SU-DHL-6 (cell line): ENCODE results near the gene UGT1A6.

Experiments
- EZH2phosphoT487 ChIP-seq: fragments of 200-600 bp; sonication (generic), shearing (Covaris generic); conservative IDR thresholded peaks from 2 replicates; pipeline ENCODE4 v1.6.1; 2018; ENCODE audit warnings: mild to moderate bottlenecking, antibody characterized with exemption, low read length, moderate library complexity, mixed read lengths
- TF ChIP-seq, protein P1 (sequence below): fragments of 200-600 bp; sonication (generic); IDR thresholded peaks from one replicate; pipeline ENCODE4 v1.5.1; 2017; ENCODE audit warnings: antibody characterized with exemption, mild to moderate bottlenecking, low read length, moderate library complexity; ENCODE audit not compliant: insufficient read depth, poor library complexity, severe bottlenecking

DNA sequence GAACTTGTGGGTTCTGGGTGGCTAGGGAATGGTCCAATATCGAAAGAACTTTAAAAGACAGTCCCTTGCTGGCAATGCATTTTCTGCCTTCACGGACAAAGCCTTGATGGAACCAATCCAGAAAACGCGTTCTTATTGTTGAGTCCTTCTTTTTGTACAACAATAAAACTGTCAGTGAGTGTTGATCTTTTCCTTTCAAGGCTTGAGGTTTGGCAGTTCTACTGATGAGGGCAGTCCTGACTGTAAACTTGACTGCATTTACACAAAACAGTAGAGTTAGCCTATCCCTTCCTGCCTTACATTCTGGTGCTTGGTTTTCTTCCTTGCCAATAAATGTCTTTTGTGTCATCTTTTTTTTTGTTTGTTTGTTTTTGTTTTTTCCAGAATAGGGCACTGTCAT lies 13.5 kb upstream of the UGT1A6 start:
- TF ChIP-seq, protein P1, sequence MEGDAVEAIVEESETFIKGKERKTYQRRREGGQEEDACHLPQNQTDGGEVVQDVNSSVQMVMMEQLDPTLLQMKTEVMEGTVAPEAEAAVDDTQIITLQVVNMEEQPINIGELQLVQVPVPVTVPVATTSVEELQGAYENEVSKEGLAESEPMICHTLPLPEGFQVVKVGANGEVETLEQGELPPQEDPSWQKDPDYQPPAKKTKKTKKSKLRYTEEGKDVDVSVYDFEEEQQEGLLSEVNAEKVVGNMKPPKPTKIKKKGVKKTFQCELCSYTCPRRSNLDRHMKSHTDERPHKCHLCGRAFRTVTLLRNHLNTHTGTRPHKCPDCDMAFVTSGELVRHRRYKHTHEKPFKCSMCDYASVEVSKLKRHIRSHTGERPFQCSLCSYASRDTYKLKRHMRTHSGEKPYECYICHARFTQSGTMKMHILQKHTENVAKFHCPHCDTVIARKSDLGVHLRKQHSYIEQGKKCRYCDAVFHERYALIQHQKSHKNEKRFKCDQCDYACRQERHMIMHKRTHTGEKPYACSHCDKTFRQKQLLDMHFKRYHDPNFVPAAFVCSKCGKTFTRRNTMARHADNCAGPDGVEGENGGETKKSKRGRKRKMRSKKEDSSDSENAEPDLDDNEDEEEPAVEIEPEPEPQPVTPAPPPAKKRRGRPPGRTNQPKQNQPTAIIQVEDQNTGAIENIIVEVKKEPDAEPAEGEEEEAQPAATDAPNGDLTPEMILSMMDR: no peak
- no peak for TF ChIP-seq EZH2phosphoT487
